MM.1S (cell line): ENCODE measurements around the gene LRRC4C.

ENCODE experiments used
- DNase-seq: peaks from one replicate; pipeline ENCODE4 v3.0.0-alpha.2; 2015
- H2AFZ ChIP-seq: fragments of 300-600 bp; sonication (generic); 2 replicates; pipeline ENCODE4 v1.6.0; 2016; ENCODE audit warnings: antibody characterized with exemption, low read length
- H3F3A ChIP-seq: fragments of 300-600 bp; sonication (generic); 2 replicates; pipeline ENCODE4 v1.6.1; 2016; ENCODE audit warnings: mild to moderate bottlenecking, antibody characterized with exemption, low read length, moderate library complexity, mixed read lengths; ENCODE audit not compliant: insufficient read depth
- H3K27ac ChIP-seq: fragments of 300-600 bp; sonication (generic); 2 replicates; pipeline ENCODE4 v1.5.1; 2016; ENCODE audit warnings: mild to moderate bottlenecking, low read length
- H3K27me3 ChIP-seq: fragments of 300-600 bp; sonication (generic); replicated peaks from 2 replicates; pipeline ENCODE4 v1.6.0; 2016; ENCODE audit warnings: low read length; ENCODE audit not compliant: insufficient read depth
- H3K36me3 ChIP-seq: fragments of 300-600 bp; sonication (generic); replicated peaks from 2 replicates; pipeline ENCODE4 v1.6.1; 2016; ENCODE audit warnings: mild to moderate bottlenecking, low read length, mixed read lengths; ENCODE audit not compliant: insufficient read depth
- H3K4me1 ChIP-seq: fragments of 300-600 bp; sonication (generic); 2 replicates; pipeline ENCODE4 v1.6.1; 2016; ENCODE audit warnings: low read length, mixed read lengths
- H3K4me2 ChIP-seq: fragments of 300-600 bp; sonication (generic); 2 replicates; pipeline ENCODE4 v1.6.0; 2016; ENCODE audit warnings: low read depth, low read length
- H3K4me3 ChIP-seq: fragments of 300-600 bp; sonication (generic); 2 replicates; pipeline ENCODE4 v1.5.1; 2016; ENCODE audit warnings: low read length, mixed read lengths
- H3K79me2 ChIP-seq: fragments of 300-600 bp; sonication (generic); 2 replicates; pipeline ENCODE4 v1.6.1; 2016; ENCODE audit warnings: mixed run types, low read length, mixed read lengths
- H3K9ac ChIP-seq: fragments of 300-600 bp; sonication (generic); 2 replicates; pipeline ENCODE4 v1.6.1; 2016; ENCODE audit warnings: low read length, mixed read lengths
- H3K9me2 ChIP-seq: fragments of 300-600 bp; sonication (generic); replicated peaks from 2 replicates; pipeline ENCODE4 v1.6.1; 2016; ENCODE audit warnings: mild to moderate bottlenecking, low read length, mixed read lengths; ENCODE audit not compliant: insufficient read depth
- H3K9me3 ChIP-seq: fragments of 300-600 bp; sonication (generic); replicated peaks from 2 replicates; pipeline ENCODE4 v1.6.1; 2016; ENCODE audit warnings: mild to moderate bottlenecking, low read length, mixed read lengths; ENCODE audit not compliant: insufficient read depth
- H4K20me1 ChIP-seq: fragments of 300-600 bp; sonication (generic); 2 replicates; pipeline ENCODE4 v1.6.1; 2016; ENCODE audit warnings: mild to moderate bottlenecking, low read length, moderate library complexity, mixed read lengths; ENCODE audit not compliant: insufficient read depth
- CTCF ChIP-seq: fragments of 300-600 bp; sonication (generic); IDR thresholded peaks from 2 replicates; pipeline ENCODE4 v1.5.1; 2016; ENCODE audit warnings: antibody characterized with exemption, low read length, mixed read lengths
- EZH2 ChIP-seq: fragments of 300-600 bp; sonication (generic); optimal IDR thresholded peaks from 2 replicates; pipeline ENCODE3; 2017; ENCODE audit warnings: low read depth, mild to moderate bottlenecking, antibody characterized with exemption, low read length, mixed read lengths
- EZH2phosphoT487 ChIP-seq: fragments of 300-600 bp; sonication (generic); IDR thresholded peaks from 2 replicates; pipeline ENCODE4 v1.6.1; 2018; ENCODE audit warnings: antibody characterized with exemption, low read length

Gene LRRC4C

GRCh38 chr11:40338739-40339138 is 1120.7 kb downstream of the LRRC4C start:
- Histone ChIP-seq H3K4me1 (no peaks in the 10 kb centered on the region), H3K4me2 (no peak overlapping the region), H3K36me3 (no peaks in the 10 kb centered on the region), H3K9me3 (no peaks in the 10 kb centered on the region), H3K79me2 (no peaks in the 10 kb centered on the region), H2AFZ (no peak overlapping the region), H3F3A (no peaks in the 10 kb centered on the region), H3K27ac (no peak overlapping the region), H3K9ac (no peak overlapping the region), H4K20me1 (no peaks in the 10 kb centered on the region), H3K27me3 (no peaks in the 10 kb centered on the region), H3K4me3 (no peak overlapping the region), H3K9me2 (no peaks in the 10 kb centered on the region)
- TF ChIP-seq EZH2 (no peak), CTCF (no peak), EZH2phosphoT487 (no peak)
- DNase-seq, result no peak

- Histone ChIP-seq H3K27ac (no peak overlapping the region), H3K9me3 (no peaks in the 10 kb centered on the region), H3K79me2 (no peaks in the 10 kb centered on the region), H3F3A (no peaks in the 10 kb centered on the region), H2AFZ (no peak overlapping the region), H3K4me2 (no peak overlapping the region), H3K36me3 (no peaks in the 10 kb centered on the region), H3K9me2 (no peaks in the 10 kb centered on the region), H4K20me1 (no peaks in the 10 kb centered on the region), H3K9ac (no peak overlapping the region), H3K4me1 (no peaks in the 10 kb centered on the region), H3K4me3 (no peak overlapping the region), H3K27me3 (no peaks in the 10 kb centered on the region)
- TF ChIP-seq CTCF (no peak), EZH2 (no peak), EZH2phosphoT487 (no peak)
- DNase-seq, result no peak
Observed at GRCh38 chr11:40338062-40338461, 1121.4 kb downstream of the LRRC4C start.

GRCh38 chr11:40337118-40337517 is 1122.3 kb downstream of the LRRC4C start:
- no peak for TF ChIP-seq CTCF
- TF ChIP-seq EZH2phosphoT487, result no peak
- no peak for TF ChIP-seq EZH2
- no peaks in the 10 kb centered on the region for H3K4me1 ChIP-seq
- H3K4me2 ChIP-seq, result no peak overlapping the region
- H3K9ac ChIP-seq, result no peak overlapping the region
- no peaks in the 10 kb centered on the region for H3K36me3 ChIP-seq
- no peaks in the 10 kb centered on the region for H3F3A ChIP-seq
- H3K79me2 ChIP-seq, result no peaks in the 10 kb centered on the region
- H4K20me1 ChIP-seq, result no peaks in the 10 kb centered on the region
- DNase-seq, result no peak
- no peaks in the 10 kb centered on the region for H3K9me2 ChIP-seq
- no peak overlapping the region for H3K4me3 ChIP-seq
- H3K9me3 ChIP-seq, result no peaks in the 10 kb centered on the region
- no peak overlapping the region for H3K27ac ChIP-seq
- H2AFZ ChIP-seq, result no peak overlapping the region
- no peaks in the 10 kb centered on the region for H3K27me3 ChIP-seq
